WTC11 (cell line): Measurements from ENCODE around the gene SLC22A13. TPM values are rescaled to one million over a fixed set of nuclear protein-coding genes. Genes with fewer than 3 reads are reported as not detected.
"Not testable (repeated sequence)": the region's sequence is repeated elsewhere in the genome, so short reads cannot be mapped to it uniquely, and the experiment has no call there.

Experiments
- ATAC-seq: fragments of 200-7000 bp; cut with Tn5 transposase; 2 replicates; pipeline ENCODE4 v1.10.0; 2021; ENCODE audit warnings: mild to moderate bottlenecking, moderate library complexity
- CTCF ChIA-PET: fragments of 300-600 bp; sonication (Branson Sonifier 250); formaldehyde crosslinking; loops from one replicate; lab custom pipeline; 2021; ENCODE audit warnings: antibody characterized with exemption; lab: Charles Lee
- POLR2A ChIA-PET: fragments of 350-600 bp; sonication (Branson Sonifier 250); formaldehyde crosslinking; loops from one replicate; lab custom pipeline; 2021; ENCODE audit warnings: antibody characterized with exemption; lab: Charles Lee
- DNase-seq: peaks from one replicate; pipeline ENCODE4 v3.0.0; 2021; ENCODE audit warnings: low spot score
- H3K27ac Mint-ChIP-seq: 2 replicates; pipeline ENCODE4 v1.8.0; 2021; ENCODE audit warnings: mixed read lengths
- H3K27me3 Mint-ChIP-seq: 2 replicates; pipeline ENCODE4 v1.8.0; 2021; ENCODE audit warnings: low read depth, mild to moderate bottlenecking, moderate library complexity, mixed read lengths
- H3K36me3 Mint-ChIP-seq: 2 replicates; pipeline ENCODE4 v1.8.0; 2021; ENCODE audit warnings: mixed read lengths
- H3K4me1 Mint-ChIP-seq: 2 replicates; pipeline ENCODE4 v1.8.0; 2022; ENCODE audit warnings: mixed read lengths
- H3K4me3 Mint-ChIP-seq: 2 replicates; pipeline ENCODE4 v1.8.0; 2021; ENCODE audit warnings: mild to moderate bottlenecking, moderate library complexity, mixed read lengths
- H3K9me3 Mint-ChIP-seq: 2 replicates; pipeline ENCODE4 v1.8.0; 2021; ENCODE audit warnings: mixed read lengths
- ETV6 ChIP-seq: sonication (generic); formaldehyde crosslinking; IDR thresholded peaks from 2 replicates; pipeline ENCODE4 v1.8.1; 2022; ENCODE audit warnings: mild to moderate bottlenecking, missing genetic modification reagents
- GABPB1 ChIP-seq: sonication (generic); formaldehyde crosslinking; IDR thresholded peaks from 2 replicates; pipeline ENCODE4 v1.8.1; 2023; ENCODE audit warnings: mild to moderate bottlenecking, missing genetic modification reagents
- HMGA2 ChIP-seq: fragments of 250-450 bp; sonication (Bioruptor Pico); IDR thresholded peaks from 2 replicates; pipeline ENCODE4 v1.4.0; 2021; ENCODE audit warnings: mild to moderate bottlenecking, moderate library complexity
- SMAD4 ChIP-seq: sonication (generic); formaldehyde crosslinking; IDR thresholded peaks from 2 replicates; pipeline ENCODE4 v1.8.0; 2022; ENCODE audit warnings: mild to moderate bottlenecking, missing genetic modification reagents
- SOX15 ChIP-seq: fragments of 250-450 bp; sonication (Bioruptor Pico); IDR thresholded peaks from 2 replicates; pipeline ENCODE4 v1.9.0; 2021; ENCODE audit warnings: mild to moderate bottlenecking
- ZNF121 ChIP-seq: sonication (generic); formaldehyde crosslinking; IDR thresholded peaks from 2 replicates; pipeline ENCODE4 v1.8.0; 2023; ENCODE audit warnings: missing genetic modification reagents
- ZNF317 ChIP-seq: sonication (generic); formaldehyde crosslinking; IDR thresholded peaks from 2 replicates; pipeline ENCODE4 v1.8.1; 2023; ENCODE audit warnings: low read depth, mild to moderate bottlenecking, moderate library complexity, missing genetic modification reagents, borderline replicate concordance
- ZNF423 ChIP-seq: fragments of 250-450 bp; sonication (Bioruptor Pico); IDR thresholded peaks from 2 replicates; pipeline ENCODE4 v2.1.2; 2022; ENCODE audit warnings: mild to moderate bottlenecking, moderate library complexity
- ZNF671 ChIP-seq: fragments of 250-450 bp; sonication (Bioruptor Pico); IDR thresholded peaks from 2 replicates; pipeline ENCODE4 v1.8.0; 2021; ENCODE audit warnings: mild to moderate bottlenecking
- total RNA-seq: library from RNA; stranded (reverse); gene quantifications from 3 replicates; pipeline ENCODE4 v1.2.3, GENCODE V29; 2021
- TF ChIP-seq, protein P1 (sequence below): sonication (generic); formaldehyde crosslinking; IDR thresholded peaks from 2 replicates; pipeline ENCODE4 v1.8.0; 2022; ENCODE audit warnings: mild to moderate bottlenecking, missing genetic modification reagents
- TF ChIP-seq, protein P2 (sequence below): sonication (generic); formaldehyde crosslinking; IDR thresholded peaks from 2 replicates; pipeline ENCODE4 v1.8.0; 2022; ENCODE audit warnings: mild to moderate bottlenecking, missing genetic modification reagents
- TF ChIP-seq, protein P3 (sequence below): sonication (generic); formaldehyde crosslinking; IDR thresholded peaks from 2 replicates; pipeline ENCODE4 v1.8.1; 2023; ENCODE audit warnings: mild to moderate bottlenecking, missing genetic modification reagents, moderate library complexity
- TF ChIP-seq, protein P4 (sequence below): sonication (generic); formaldehyde crosslinking; IDR thresholded peaks from 2 replicates; pipeline ENCODE4 v1.8.0; 2023; ENCODE audit warnings: missing genetic modification reagents, mild to moderate bottlenecking, borderline replicate concordance
- TF ChIP-seq, protein P5 (sequence below): fragments of 250-450 bp; sonication (Bioruptor Pico); IDR thresholded peaks from 2 replicates; pipeline ENCODE4 v1.8.0; 2021; ENCODE audit warnings: mild to moderate bottlenecking

The SLC22A13 gene
- total RNA-seq, 1 experiment from 2014 or later: 0.42 TPM

DNA sequence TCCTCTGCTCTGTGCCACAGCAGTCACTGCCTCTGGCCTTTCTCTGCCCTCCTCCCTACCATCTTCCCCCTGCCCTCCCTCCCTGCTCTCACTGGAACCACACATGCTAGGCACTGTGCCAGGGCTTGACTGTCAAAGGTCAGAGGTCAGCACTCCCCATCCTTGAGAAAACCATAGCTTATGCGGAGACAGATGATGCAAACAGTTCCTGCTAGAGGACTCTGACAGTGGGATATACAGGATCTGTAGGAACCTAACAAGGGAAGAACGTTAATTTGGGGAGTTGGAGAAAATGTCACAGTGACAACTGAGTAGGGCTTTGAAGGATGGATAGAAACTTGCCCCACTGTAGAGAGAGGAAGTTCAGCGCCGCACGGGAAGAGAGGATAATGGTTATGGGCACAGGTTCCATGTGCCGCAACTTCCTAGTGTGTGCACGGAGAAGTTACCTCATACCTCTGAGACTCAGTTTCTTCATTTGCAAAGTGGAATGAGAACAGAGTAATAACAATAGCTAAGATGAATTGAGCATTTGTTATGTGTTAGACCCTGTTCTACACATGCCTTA, 51.7 kb downstream of the SLC22A13 start (continued):
- TF ChIP-seq, protein P1, sequence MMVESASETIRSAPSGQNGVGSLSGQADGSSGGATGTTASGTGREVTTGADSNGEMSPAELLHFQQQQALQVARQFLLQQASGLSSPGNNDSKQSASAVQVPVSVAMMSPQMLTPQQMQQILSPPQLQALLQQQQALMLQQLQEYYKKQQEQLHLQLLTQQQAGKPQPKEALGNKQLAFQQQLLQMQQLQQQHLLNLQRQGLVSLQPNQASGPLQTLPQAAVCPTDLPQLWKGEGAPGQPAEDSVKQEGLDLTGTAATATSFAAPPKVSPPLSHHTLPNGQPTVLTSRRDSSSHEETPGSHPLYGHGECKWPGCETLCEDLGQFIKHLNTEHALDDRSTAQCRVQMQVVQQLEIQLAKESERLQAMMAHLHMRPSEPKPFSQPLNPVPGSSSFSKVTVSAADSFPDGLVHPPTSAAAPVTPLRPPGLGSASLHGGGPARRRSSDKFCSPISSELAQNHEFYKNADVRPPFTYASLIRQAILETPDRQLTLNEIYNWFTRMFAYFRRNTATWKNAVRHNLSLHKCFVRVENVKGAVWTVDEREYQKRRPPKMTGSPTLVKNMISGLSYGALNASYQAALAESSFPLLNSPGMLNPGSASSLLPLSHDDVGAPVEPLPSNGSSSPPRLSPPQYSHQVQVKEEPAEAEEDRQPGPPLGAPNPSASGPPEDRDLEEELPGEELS (CRISPR knock-in tag): no peak

DNA sequence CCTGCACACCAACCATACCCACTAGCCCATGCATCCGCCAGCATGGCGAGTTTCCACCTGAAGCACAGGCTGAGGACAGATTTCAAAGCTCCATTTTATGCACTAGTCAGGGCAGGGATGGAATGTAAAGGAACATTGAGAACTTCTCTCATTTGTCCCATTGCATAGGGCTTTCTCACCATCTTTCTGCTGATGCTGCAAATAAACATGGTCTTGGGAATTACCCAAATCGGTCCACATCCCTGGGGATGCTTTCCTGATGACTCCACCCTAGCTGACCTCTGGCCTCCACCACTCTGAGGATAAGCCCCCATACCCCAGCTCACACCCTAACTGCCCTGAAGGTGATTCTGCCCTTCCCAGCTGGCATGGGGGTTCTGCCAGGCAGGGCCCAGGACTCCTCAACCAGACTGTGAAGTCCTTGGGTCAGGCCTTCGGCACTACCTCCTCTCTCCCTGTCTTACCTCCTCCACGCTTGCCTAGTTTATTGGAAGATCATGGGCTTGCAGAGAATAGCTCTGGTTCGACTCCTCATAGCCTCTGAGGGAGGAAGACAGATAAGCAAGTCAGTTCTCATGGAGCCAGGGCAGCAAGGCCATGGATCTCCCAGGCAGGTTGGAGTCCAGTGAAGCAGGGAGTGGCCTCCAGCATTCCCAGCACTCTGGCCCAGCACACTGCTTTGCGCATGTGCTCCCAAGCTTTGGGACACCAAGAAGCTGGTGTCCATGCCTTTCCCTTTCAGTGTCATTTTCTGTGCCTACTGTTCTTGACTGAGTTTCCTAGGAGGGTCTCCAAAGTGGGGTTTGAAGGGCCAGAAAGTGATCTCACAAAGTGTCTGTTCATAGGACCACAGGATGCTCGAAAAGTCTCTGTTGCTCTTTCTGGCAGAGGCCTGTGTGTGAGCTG, 53.4 kb downstream of the SLC22A13 start:
- CTCF ChIA-PET: interaction anchor here (0.6 to 1.5 kb wide), 3 partner anchors 21 to 115 kb away, joined by 3 to 4 read pairs (median 3); partner anchors contain the start of gene XYLB
- ATAC-seq: no peak
- Mint-ChIP-seq H3K27ac (no peak overlapping the region), H3K4me1 (peaks cover 6% of the 10 kb centered on the region; the same call in 1 of the 2 replicates), H3K9me3 (peaks cover 20% of the 10 kb centered on the region), H3K36me3 (no peaks in the 10 kb centered on the region)
- TF ChIP-seq GABPB1 (CRISPR knock-in tag): no peak
- no peak for TF ChIP-seq ETV6 (CRISPR knock-in tag)
- TF ChIP-seq SOX15 (CRISPR knock-in tag): no peak
- no peak for TF ChIP-seq SMAD4 (CRISPR knock-in tag)
- no peak for TF ChIP-seq ZNF121 (CRISPR knock-in tag)
- TF ChIP-seq, protein P2, sequence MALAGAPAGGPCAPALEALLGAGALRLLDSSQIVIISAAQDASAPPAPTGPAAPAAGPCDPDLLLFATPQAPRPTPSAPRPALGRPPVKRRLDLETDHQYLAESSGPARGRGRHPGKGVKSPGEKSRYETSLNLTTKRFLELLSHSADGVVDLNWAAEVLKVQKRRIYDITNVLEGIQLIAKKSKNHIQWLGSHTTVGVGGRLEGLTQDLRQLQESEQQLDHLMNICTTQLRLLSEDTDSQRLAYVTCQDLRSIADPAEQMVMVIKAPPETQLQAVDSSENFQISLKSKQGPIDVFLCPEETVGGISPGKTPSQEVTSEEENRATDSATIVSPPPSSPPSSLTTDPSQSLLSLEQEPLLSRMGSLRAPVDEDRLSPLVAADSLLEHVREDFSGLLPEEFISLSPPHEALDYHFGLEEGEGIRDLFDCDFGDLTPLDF (CRISPR knock-in tag): no peak
- TF ChIP-seq, protein P3, sequence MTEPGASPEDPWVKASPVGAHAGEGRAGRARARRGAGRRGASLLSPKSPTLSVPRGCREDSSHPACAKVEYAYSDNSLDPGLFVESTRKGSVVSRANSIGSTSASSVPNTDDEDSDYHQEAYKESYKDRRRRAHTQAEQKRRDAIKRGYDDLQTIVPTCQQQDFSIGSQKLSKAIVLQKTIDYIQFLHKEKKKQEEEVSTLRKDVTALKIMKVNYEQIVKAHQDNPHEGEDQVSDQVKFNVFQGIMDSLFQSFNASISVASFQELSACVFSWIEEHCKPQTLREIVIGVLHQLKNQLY (CRISPR knock-in tag): no peak
- TF ChIP-seq, protein P4, sequence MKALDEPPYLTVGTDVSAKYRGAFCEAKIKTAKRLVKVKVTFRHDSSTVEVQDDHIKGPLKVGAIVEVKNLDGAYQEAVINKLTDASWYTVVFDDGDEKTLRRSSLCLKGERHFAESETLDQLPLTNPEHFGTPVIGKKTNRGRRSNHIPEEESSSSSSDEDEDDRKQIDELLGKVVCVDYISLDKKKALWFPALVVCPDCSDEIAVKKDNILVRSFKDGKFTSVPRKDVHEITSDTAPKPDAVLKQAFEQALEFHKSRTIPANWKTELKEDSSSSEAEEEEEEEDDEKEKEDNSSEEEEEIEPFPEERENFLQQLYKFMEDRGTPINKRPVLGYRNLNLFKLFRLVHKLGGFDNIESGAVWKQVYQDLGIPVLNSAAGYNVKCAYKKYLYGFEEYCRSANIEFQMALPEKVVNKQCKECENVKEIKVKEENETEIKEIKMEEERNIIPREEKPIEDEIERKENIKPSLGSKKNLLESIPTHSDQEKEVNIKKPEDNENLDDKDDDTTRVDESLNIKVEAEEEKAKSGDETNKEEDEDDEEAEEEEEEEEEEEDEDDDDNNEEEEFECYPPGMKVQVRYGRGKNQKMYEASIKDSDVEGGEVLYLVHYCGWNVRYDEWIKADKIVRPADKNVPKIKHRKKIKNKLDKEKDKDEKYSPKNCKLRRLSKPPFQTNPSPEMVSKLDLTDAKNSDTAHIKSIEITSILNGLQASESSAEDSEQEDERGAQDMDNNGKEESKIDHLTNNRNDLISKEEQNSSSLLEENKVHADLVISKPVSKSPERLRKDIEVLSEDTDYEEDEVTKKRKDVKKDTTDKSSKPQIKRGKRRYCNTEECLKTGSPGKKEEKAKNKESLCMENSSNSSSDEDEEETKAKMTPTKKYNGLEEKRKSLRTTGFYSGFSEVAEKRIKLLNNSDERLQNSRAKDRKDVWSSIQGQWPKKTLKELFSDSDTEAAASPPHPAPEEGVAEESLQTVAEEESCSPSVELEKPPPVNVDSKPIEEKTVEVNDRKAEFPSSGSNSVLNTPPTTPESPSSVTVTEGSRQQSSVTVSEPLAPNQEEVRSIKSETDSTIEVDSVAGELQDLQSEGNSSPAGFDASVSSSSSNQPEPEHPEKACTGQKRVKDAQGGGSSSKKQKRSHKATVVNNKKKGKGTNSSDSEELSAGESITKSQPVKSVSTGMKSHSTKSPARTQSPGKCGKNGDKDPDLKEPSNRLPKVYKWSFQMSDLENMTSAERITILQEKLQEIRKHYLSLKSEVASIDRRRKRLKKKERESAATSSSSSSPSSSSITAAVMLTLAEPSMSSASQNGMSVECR (CRISPR knock-in tag): no peak
- TF ChIP-seq, protein P5, sequence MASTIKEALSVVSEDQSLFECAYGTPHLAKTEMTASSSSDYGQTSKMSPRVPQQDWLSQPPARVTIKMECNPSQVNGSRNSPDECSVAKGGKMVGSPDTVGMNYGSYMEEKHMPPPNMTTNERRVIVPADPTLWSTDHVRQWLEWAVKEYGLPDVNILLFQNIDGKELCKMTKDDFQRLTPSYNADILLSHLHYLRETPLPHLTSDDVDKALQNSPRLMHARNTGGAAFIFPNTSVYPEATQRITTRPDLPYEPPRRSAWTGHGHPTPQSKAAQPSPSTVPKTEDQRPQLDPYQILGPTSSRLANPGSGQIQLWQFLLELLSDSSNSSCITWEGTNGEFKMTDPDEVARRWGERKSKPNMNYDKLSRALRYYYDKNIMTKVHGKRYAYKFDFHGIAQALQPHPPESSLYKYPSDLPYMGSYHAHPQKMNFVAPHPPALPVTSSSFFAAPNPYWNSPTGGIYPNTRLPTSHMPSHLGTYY (CRISPR knock-in tag): no peak
- TF ChIP-seq ZNF317 (CRISPR knock-in tag): no peak
- TF ChIP-seq ZNF671 (CRISPR knock-in tag): no peak
- no peak for TF ChIP-seq ZNF423 (CRISPR knock-in tag)
- no peak for TF ChIP-seq HMGA2 (CRISPR knock-in tag)
- TF ChIP-seq, all 79 proteins: peak for 0
- no peak for DNase-seq
- Mint-ChIP-seq H3K27me3 (no peaks in the 10 kb centered on the region; the same call in 1 of the 2 replicates), H3K4me3 (no peak overlapping the region)
- POLR2A ChIA-PET: no interaction called here

DNA sequence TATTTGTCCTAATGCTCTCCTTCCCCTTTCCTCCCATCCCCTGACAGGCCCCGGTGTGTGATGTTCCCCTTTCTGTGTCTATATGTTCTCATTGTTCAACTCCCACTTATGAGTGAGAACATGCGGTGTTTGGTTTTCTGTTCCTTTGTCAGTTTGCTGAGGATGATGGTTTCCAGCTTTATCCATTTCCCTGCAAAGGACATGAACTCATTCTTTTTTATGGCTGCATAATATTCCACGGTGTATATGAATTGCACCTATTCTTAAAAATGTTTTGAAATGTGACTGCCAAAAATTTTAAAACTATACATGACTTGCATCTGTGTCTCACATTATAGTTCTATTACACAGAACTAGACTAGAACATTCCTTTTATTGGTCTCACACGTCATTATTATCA, 55.0 kb downstream of the SLC22A13 start:
- H3K9me3 Mint-ChIP-seq: peaks cover 21% of the 10 kb centered on the region
- ATAC-seq, H3K4me1 Mint-ChIP-seq, DNase-seq, H3K27ac Mint-ChIP-seq, POLR2A ChIA-PET, H3K36me3 Mint-ChIP-seq, H3K27me3 Mint-ChIP-seq, H3K4me3 Mint-ChIP-seq: not testable (repeated sequence)
- CTCF ChIA-PET: interaction anchor here (1.5 kb wide), 2 partner anchors 22 to 26 kb away, joined by 4 read pairs; partner anchors contain the start of gene XYLB
